HUES6 (cell line): Measurements from ENCODE around the gene RAB6A.

Source experiments
- H3K27ac ChIP-seq: 2 replicates; pipeline ENCODE4 v1.7.0; 2013; ENCODE audit warnings: low read depth, mild to moderate bottlenecking, low read length, inconsistent platforms
- H3K27me3 ChIP-seq: 2 replicates; pipeline ENCODE4 v1.6.1; 2013; ENCODE audit warnings: low read length; ENCODE audit not compliant: control insufficient read depth, insufficient read depth
- H3K36me3 ChIP-seq: 2 replicates; pipeline ENCODE4 v1.6.1; 2013; ENCODE audit warnings: low read length; ENCODE audit not compliant: control insufficient read depth, insufficient read depth
- H3K4me1 ChIP-seq: 2 replicates; pipeline ENCODE4 v1.6.1; 2013; ENCODE audit warnings: low read length; ENCODE audit not compliant: control insufficient read depth, insufficient read depth
- H3K4me3 ChIP-seq: 2 replicates; pipeline ENCODE4 v1.5.1; 2013; ENCODE audit warnings: low read depth, low read length
- H3K9ac ChIP-seq: one replicate; pipeline ENCODE4 v1.6.1; 2013; ENCODE audit warnings: mild to moderate bottlenecking, low read length
- H3K9me3 ChIP-seq: 2 replicates; pipeline ENCODE4 v1.6.1; 2013; ENCODE audit warnings: low read depth, low read length; ENCODE audit not compliant: control insufficient read depth, insufficient read depth

The RAB6A gene

DNA sequence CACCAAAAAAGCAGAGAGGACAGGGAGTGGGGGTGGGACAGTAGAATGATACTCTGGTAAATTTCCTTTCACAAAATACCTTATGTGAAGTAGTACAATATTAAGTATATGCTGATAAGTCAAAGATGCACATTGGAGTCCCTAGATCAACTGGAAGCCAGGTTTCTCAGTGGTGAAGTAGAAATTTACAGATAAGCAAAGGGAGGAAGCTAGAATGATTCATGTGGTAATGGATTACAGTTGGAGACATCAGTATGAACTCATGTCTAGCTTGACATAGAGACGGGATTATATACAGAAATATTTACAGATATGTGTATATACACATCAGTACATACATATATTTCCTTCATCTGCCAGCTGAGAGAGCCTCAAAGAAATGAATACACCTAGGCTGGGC, 93.0 kb downstream of the RAB6A start:
- Histone ChIP-seq H3K9me3 (no peaks in the 10 kb centered on the region), H3K27me3 (peaks cover 1% of the 10 kb centered on the region; the same call in 1 of the 2 replicates), H3K4me3 (no peak overlapping the region), H3K36me3 (no peaks in the 10 kb centered on the region), H3K27ac (no peak overlapping the region), H3K9ac (no peak overlapping the region), H3K4me1 (peaks cover 7% of the 10 kb centered on the region; the same call in 1 of the 2 replicates)

GRCh38 chr11:73664877-73665276, 96.0 kb downstream of the RAB6A start:
- no peaks in the 10 kb centered on the region for H3K9me3 ChIP-seq
- H3K9ac ChIP-seq: no peak overlapping the region
- no peak overlapping the region for H3K4me3 ChIP-seq
- H3K4me1 ChIP-seq: peaks cover 10% of the 10 kb centered on the region; the same call in 1 of the 2 replicates
- no peak overlapping the region for H3K27ac ChIP-seq
- H3K36me3 ChIP-seq: no peaks in the 10 kb centered on the region
- peaks cover 25% of the 10 kb centered on the region for H3K27me3 ChIP-seq

DNA sequence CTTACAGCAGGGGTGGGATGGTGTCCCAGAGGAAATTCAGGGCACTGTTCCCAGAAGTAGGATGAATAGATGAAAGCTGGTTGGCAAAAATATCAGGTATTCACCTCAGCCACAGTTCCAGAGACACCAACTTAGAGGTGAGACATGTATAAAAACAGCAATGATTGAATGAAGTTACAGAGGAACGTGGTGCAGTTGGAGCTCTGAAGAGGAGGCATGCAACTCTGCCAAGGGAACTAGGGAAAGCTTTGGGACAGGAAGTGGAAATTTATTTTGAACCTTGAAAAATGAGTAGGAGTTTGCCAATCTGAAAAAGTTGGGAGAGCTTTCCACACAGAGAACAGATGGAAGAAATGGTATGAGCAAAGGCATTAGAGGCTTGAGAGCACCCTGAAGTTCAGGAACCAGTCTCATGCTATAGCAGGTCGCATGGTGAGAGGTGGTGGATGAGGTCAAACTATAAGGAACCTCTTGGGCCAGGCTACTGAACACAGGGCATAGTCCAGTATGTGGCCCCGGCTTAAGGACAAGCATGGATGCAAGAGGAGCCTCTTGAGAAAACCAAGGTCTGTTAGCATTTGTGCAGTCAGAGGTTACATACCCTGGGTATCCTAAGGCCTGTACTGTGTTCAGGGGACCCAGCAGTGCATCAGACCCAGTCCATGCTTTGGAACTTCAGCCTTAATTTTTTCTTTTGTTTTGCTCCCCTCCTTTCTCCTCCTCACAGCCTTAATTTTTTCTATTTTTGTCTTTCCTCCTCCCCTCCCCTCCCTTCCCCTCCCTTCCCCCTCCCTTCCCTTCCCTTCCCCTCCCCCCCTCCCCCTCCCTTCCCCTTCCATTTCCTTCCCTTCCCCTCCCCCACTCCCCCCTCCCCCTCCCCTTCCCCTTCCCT, 97.0 kb downstream of the RAB6A start:
- H3K27ac ChIP-seq: no peak overlapping the region
- H3K9me3 ChIP-seq: no peaks in the 10 kb centered on the region
- peaks cover 10% of the 10 kb centered on the region; the same call in 1 of the 2 replicates for H3K4me1 ChIP-seq
- no peak overlapping the region for H3K9ac ChIP-seq
- H3K27me3 ChIP-seq: peaks cover 32% of the 10 kb centered on the region
- H3K4me3 ChIP-seq: no peak overlapping the region
- H3K36me3 ChIP-seq: no peaks in the 10 kb centered on the region

DNA sequence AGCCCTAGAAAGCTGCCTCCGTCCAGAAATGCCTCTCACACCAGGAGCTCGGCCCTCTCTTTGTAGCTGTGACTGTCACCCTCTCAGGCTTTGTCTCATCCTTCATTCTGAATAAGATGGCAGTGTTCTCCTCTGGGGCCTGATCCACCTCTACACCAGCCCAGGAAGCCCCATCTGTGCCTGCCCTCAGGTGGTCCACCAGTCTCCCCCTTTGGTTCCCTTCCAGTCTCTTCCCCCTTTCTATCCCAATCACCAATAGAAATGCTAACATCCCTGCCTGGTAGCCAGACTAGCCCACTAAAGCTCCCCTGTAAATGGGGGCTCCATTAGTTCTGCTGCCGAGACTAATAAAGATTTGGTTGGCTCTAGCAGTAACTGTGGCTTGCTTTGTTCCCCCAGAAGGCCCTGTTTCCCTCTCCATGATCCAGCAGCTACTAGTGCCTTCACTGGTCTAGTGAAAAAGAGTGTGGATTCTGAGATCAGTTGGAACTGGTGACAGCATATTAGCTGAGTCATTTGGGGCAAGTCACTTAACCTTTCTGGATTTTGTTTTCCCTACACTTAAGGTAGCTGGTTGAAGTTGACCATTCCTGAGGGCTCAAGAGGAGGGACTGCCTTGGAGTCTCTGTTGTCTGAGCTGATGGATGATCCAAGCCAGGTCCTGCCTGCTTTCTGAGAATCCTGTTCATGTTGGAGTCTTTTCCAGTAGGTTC, 98.3 kb downstream of the RAB6A start:
- no peak overlapping the region for H3K4me3 ChIP-seq
- no peaks in the 10 kb centered on the region for H3K36me3 ChIP-seq
- H3K27me3 ChIP-seq: peaks cover 32% of the 10 kb centered on the region
- H3K9me3 ChIP-seq: no peaks in the 10 kb centered on the region
- H3K9ac ChIP-seq: no peak overlapping the region
- peaks cover 10% of the 10 kb centered on the region; the same call in 1 of the 2 replicates for H3K4me1 ChIP-seq
- H3K27ac ChIP-seq: no peak overlapping the region

DNA sequence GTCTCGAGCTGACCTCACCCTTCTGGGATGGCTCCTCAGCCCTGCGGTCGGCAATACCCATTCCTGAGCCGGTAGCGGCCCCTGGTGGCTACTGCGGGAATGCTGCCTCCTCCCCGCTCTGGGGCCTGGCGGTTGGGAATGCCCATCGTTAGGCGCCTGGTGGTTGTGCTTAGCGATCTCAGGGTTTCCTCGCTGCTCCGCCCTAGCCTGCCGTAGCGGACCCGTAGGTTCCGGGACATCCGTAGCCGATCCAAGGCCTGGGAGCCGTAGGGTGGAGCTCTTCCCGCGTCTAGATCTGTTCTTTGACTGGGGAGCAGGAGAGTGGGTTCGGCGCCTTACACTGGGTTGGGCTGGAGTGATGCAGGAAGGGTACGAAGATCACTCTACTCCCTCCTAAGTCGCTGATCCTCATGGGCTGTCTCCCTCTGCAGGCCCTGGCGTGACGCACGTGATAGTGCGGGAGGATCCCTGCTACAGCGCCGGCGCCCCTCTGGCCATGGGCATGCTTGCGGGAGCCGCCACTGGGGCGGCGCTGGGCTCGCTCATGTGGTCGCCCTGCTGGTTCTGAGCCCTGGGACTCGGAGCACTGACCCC, 99.7 kb downstream of the RAB6A start:
- Histone ChIP-seq H3K9me3 (no peaks in the 10 kb centered on the region), H3K27me3 (peaks cover 32% of the 10 kb centered on the region), H3K4me1 (peaks cover 10% of the 10 kb centered on the region; the same call in 1 of the 2 replicates), H3K4me3 (peak overlapping the region; percentile 58), H3K27ac (no peak overlapping the region), H3K9ac (peak overlapping the region; percentile 67), H3K36me3 (no peaks in the 10 kb centered on the region)

DNA sequence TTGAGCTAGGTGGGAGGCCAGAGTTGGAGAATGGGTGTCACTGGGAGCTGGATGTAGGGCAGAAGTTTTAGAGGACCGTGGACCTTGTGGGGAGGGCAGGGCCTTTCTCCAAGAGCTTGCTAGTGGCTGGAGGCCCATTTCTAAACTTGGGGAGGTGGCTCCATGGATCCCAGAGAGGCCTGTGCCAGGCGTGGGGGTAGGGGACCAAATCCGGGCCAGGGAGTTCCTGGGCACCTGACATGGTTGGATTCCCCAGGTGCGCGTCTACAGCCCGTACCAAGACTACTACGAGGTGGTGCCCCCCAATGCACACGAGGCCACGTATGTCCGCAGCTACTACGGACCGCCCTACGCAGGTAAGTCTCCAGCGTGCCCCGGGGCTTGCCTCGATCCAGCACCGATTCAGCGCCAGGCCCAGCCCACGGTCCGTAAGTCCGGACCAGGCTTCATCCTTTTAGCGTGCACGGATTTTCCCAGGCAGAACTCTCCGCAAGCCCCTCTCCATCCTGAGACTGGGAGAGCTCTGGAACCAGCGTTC, 100.3 kb downstream of the RAB6A start:
- peaks cover 10% of the 10 kb centered on the region; the same call in 1 of the 2 replicates for H3K4me1 ChIP-seq
- no peak overlapping the region for H3K9ac ChIP-seq
- peaks cover 32% of the 10 kb centered on the region for H3K27me3 ChIP-seq
- H3K9me3 ChIP-seq: no peaks in the 10 kb centered on the region
- H3K4me3 ChIP-seq: peak overlapping the region; percentile 10; the same call in 1 of the 2 replicates
- no peaks in the 10 kb centered on the region for H3K36me3 ChIP-seq
- no peak overlapping the region for H3K27ac ChIP-seq

GRCh38 chr11:73659961-73660360, 100.9 kb downstream of the RAB6A start:
- Histone ChIP-seq H3K27me3 (peaks cover 32% of the 10 kb centered on the region), H3K9me3 (no peaks in the 10 kb centered on the region), H3K4me1 (peaks cover 9% of the 10 kb centered on the region; the same call in 1 of the 2 replicates), H3K36me3 (no peaks in the 10 kb centered on the region), H3K4me3 (no peak overlapping the region), H3K9ac (no peak overlapping the region), H3K27ac (no peak overlapping the region)

DNA sequence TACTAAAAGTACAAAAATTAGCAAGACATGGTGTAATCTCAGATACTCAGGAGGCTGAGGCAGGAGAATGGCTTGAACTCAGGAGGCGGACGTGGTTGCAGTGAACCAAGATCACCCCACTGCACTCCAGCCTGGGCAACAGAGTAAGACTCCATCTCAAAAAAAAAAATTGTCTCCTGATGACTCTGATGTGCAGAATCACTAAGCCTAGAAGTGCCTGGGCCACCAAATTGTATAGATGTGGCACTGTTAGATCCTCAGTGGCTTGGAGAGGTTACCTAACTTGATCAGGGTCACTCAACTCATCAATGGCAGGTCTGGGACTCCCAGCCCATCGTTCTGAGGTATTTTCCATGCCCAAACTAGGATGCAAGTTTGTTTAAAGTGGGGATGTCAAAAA, 103.9 kb downstream of the RAB6A start:
- Histone ChIP-seq H3K36me3 (no peaks in the 10 kb centered on the region), H3K27me3 (peaks cover 22% of the 10 kb centered on the region), H3K27ac (no peak overlapping the region), H3K9me3 (no peaks in the 10 kb centered on the region), H3K9ac (no peak overlapping the region), H3K4me1 (peaks cover 9% of the 10 kb centered on the region), H3K4me3 (no peak overlapping the region)

- Histone ChIP-seq H3K27me3 (peaks cover 15% of the 10 kb centered on the region), H3K9me3 (no peaks in the 10 kb centered on the region), H3K27ac (no peak overlapping the region), H3K36me3 (no peaks in the 10 kb centered on the region), H3K4me1 (peaks cover 8% of the 10 kb centered on the region), H3K4me3 (no peak overlapping the region), H3K9ac (no peak overlapping the region)
These were observed 105.2 kb downstream of the RAB6A start for GRCh38 chr11:73655686-73656085.

GRCh38 chr11:73654482-73655021, 106.3 kb downstream of the RAB6A start:
- Histone ChIP-seq H3K4me3 (no peak overlapping the region), H3K36me3 (no peaks in the 10 kb centered on the region), H3K27me3 (peaks cover 4% of the 10 kb centered on the region), H3K27ac (no peak overlapping the region), H3K9ac (no peak overlapping the region), H3K9me3 (no peaks in the 10 kb centered on the region), H3K4me1 (peaks cover 8% of the 10 kb centered on the region)
